ENCODE data around the gene NUP188. TPM values are rescaled to one million over a fixed set of nuclear protein-coding genes. Genes with fewer than 3 reads are reported as not detected.

Gene NUP188
- total and polyA plus RNA-seq, 2 donors (not counting 1 experiment from before 2014, with no cell fraction given), result 28.8 to 31.4 TPM

DNA sequence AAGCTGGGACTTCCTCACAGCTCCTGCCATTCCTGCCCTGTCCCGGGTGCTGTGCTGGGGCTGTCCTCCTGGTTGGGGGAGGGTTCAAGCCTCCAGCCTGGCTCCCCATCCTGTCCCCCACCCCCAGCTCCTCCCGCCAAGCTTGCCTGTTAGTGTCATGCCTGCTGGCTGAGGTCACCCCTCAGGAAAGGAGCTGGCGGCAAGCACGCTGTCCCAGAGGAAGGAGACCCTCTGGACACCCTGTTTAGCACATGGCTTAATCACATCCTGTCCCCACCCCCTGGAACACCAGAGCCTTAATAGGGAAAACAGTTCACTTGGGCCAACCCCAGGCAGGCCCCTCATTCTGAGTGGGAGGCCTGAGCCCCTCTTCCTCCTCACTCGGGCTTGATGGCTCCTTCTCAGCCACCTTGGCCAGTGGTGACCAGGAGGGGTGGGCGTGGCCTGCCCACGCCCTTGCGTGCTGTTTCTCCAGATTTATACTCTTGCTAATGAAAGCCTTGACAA, 35.9 kb upstream of the NUP188 start:
- H3K27me3 ChIP-seq (ENCODE audit: control insufficient read depth, insufficient read depth, low read length), result no peaks in the 10 kb centered on the region
- H3K9me3 ChIP-seq (ENCODE audit: control insufficient read depth, insufficient read depth, low read depth, low read length), result no peaks in the 10 kb centered on the region
- H3K9ac ChIP-seq (ENCODE audit: insufficient read depth, low read length), result no peak overlapping the region
- H3K4me2 ChIP-seq (ENCODE audit: extremely low read depth, insufficient read depth, low read length), result peak overlapping the region; percentile 66
- H2AFZ ChIP-seq (ENCODE audit: low read length), result no peak overlapping the region
- TF ChIP-seq, protein P1, sequence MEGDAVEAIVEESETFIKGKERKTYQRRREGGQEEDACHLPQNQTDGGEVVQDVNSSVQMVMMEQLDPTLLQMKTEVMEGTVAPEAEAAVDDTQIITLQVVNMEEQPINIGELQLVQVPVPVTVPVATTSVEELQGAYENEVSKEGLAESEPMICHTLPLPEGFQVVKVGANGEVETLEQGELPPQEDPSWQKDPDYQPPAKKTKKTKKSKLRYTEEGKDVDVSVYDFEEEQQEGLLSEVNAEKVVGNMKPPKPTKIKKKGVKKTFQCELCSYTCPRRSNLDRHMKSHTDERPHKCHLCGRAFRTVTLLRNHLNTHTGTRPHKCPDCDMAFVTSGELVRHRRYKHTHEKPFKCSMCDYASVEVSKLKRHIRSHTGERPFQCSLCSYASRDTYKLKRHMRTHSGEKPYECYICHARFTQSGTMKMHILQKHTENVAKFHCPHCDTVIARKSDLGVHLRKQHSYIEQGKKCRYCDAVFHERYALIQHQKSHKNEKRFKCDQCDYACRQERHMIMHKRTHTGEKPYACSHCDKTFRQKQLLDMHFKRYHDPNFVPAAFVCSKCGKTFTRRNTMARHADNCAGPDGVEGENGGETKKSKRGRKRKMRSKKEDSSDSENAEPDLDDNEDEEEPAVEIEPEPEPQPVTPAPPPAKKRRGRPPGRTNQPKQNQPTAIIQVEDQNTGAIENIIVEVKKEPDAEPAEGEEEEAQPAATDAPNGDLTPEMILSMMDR (conservative IDR thresholded peaks at IDR 0.05 in 1 of 2, IDR thresholded peaks at IDR 0.05 in 1 of 2; ENCODE audit: low read depth in 1 of 2, low read length in 2 of 2), result no peak
- TF ChIP-seq EZH2 (IDR thresholded peaks at IDR 0.05; ENCODE audit: low read length, missing control alignments), result no peak
- H4K20me1 ChIP-seq (ENCODE audit: control insufficient read depth, extremely low read depth, insufficient read depth, low read length), result no peaks in the 10 kb centered on the region
- H3K4me3 ChIP-seq (replicated peaks in 1 of 4; ENCODE audit: control extremely low read depth in 1 of 4, insufficient read depth in 1 of 4, low read depth in 3 of 4, low read length in 4 of 4), result no peak overlapping the region
- H3K79me2 ChIP-seq (ENCODE audit: control insufficient read depth, insufficient read depth, low read length), result peaks cover 56% of the 10 kb centered on the region
- H3K27ac ChIP-seq (ENCODE audit: insufficient read depth, low read length), result peak overlapping the region; percentile 65
- H3K36me3 ChIP-seq (ENCODE audit: control insufficient read depth, insufficient read depth, low read length), result peaks cover 34% of the 10 kb centered on the region
- DNase-seq (ENCODE audit: low read depth in 2 of 2), result peak; percentile 47 to 86
- H3K4me1 ChIP-seq (ENCODE audit: control insufficient read depth, extremely low read depth, insufficient read depth, low read length), result peaks cover 30% of the 10 kb centered on the region

DNA sequence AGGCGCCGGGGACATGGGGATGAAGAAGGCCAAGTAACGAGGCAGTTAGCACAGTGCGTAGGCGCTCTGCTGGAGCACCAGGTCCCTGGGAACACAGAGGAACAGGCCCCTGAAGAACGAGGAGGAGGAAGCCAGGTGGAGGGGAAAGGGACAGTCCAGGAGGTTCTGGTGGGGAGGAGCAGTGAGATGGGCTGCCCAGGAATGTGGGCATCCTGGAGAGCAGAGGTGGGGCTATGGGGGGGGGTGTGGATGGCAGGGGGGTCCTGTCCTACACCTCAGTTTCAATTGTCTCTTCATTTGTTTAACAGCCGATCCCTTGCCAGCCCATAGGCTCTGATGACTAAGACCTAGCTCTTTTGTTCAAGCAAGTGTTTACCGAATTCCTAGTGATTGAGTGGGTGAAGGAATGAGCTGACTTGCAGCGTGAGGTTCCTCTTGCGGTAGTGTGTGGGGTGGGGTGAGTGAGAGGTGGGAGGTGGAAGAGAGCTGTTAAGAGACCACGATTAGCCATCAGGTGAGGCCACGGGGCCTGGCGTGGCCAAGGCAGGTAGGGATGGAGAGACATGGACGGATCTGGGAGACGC, 35.1 kb upstream of the NUP188 start:
- peak; percentile 74 to 98 for DNase-seq (ENCODE audit: low read depth in 2 of 2)
- peaks cover 54% of the 10 kb centered on the region for H3K79me2 ChIP-seq (ENCODE audit: control insufficient read depth, insufficient read depth, low read length)
- peak overlapping the region; percentile 65 for H3K27ac ChIP-seq (ENCODE audit: insufficient read depth, low read length)
- H3K4me3 ChIP-seq (replicated peaks in 1 of 4; ENCODE audit: control extremely low read depth in 1 of 4, insufficient read depth in 1 of 4, low read depth in 3 of 4, low read length in 4 of 4), result no peak overlapping the region
- peaks cover 35% of the 10 kb centered on the region for H3K36me3 ChIP-seq (ENCODE audit: control insufficient read depth, insufficient read depth, low read length)
- no peaks in the 10 kb centered on the region for H3K9me3 ChIP-seq (ENCODE audit: control insufficient read depth, insufficient read depth, low read depth, low read length)
- H3K4me2 ChIP-seq (ENCODE audit: extremely low read depth, insufficient read depth, low read length), result peak overlapping the region; percentile 65
- TF ChIP-seq, protein P1 (conservative IDR thresholded peaks at IDR 0.05 in 1 of 2, IDR thresholded peaks at IDR 0.05 in 1 of 2; ENCODE audit: low read depth in 1 of 2, low read length in 2 of 2), result no peak
- no peak for TF ChIP-seq EZH2 (IDR thresholded peaks at IDR 0.05; ENCODE audit: low read length, missing control alignments)
- H3K27me3 ChIP-seq (ENCODE audit: control insufficient read depth, insufficient read depth, low read length), result no peaks in the 10 kb centered on the region
- no peak overlapping the region for H2AFZ ChIP-seq (ENCODE audit: low read length)
- peaks cover 36% of the 10 kb centered on the region for H3K4me1 ChIP-seq (ENCODE audit: control insufficient read depth, extremely low read depth, insufficient read depth, low read length)
- H3K9ac ChIP-seq (ENCODE audit: insufficient read depth, low read length), result no peak overlapping the region
- H4K20me1 ChIP-seq (ENCODE audit: control insufficient read depth, extremely low read depth, insufficient read depth, low read length), result no peaks in the 10 kb centered on the region

DNA sequence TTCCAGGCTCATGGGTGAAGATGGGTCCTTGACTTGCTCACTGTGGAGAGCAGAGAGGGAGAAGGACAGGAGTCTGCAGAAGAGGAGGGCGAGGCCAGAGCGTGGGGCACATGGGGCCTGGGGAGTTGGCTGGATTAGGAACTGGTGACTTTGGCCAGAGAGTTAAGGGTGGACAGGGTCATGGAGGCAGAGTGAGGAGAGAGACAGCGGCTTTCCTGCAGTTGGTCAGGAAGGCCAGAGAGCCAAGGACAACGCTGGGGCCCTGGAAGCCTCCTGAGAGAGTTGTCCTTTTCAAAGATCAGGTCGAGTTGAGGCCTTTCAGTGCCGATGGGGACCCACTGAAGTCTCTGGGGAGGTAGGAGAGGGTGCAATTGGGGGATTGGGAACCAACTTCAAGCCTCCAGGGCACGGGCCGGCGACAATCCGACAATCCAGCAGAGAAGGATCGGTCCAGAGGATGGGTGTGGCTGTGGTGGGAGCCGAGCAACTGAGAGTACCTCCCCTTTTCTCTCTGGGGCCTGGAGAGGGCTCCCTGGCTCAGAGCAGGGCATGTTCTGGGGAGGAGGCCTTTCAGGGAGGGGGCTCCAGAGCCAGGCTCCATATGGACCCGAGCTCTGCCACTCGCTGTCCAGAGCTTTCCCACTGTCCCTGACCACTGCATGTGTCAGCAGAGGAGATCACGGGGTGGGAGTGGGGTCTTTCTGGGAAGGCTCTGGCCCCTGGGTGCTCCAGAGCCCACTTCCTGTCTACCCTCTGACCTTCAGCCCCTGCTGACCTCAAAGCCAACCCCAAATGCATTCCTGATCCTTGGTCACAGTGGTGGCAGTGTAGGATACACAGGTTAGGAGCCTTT, 34.2 kb upstream of the NUP188 start:
- no peaks in the 10 kb centered on the region for H4K20me1 ChIP-seq (ENCODE audit: control insufficient read depth, extremely low read depth, insufficient read depth, low read length)
- H3K4me2 ChIP-seq (ENCODE audit: extremely low read depth, insufficient read depth, low read length), result no peak overlapping the region
- TF ChIP-seq EZH2 (IDR thresholded peaks at IDR 0.05; ENCODE audit: low read length, missing control alignments), result no peak
- no peak overlapping the region for H3K9ac ChIP-seq (ENCODE audit: insufficient read depth, low read length)
- H3K9me3 ChIP-seq (ENCODE audit: control insufficient read depth, insufficient read depth, low read depth, low read length), result no peaks in the 10 kb centered on the region
- H3K79me2 ChIP-seq (ENCODE audit: control insufficient read depth, insufficient read depth, low read length), result peaks cover 46% of the 10 kb centered on the region
- DNase-seq (ENCODE audit: low read depth in 2 of 2), result no peak
- H3K27me3 ChIP-seq (ENCODE audit: control insufficient read depth, insufficient read depth, low read length), result no peaks in the 10 kb centered on the region
- peaks cover 38% of the 10 kb centered on the region for H3K4me1 ChIP-seq (ENCODE audit: control insufficient read depth, extremely low read depth, insufficient read depth, low read length)
- H3K36me3 ChIP-seq (ENCODE audit: control insufficient read depth, insufficient read depth, low read length), result peaks cover 31% of the 10 kb centered on the region
- no peak overlapping the region for H2AFZ ChIP-seq (ENCODE audit: low read length)
- H3K27ac ChIP-seq (ENCODE audit: insufficient read depth, low read length), result peak overlapping the region; percentile 62
- no peak overlapping the region for H3K4me3 ChIP-seq (replicated peaks in 1 of 4; ENCODE audit: control extremely low read depth in 1 of 4, insufficient read depth in 1 of 4, low read depth in 3 of 4, low read length in 4 of 4)
